Uterus (tissue), 4 donors: ENCODE data around the gene ROPN1B. TPM values are rescaled to one million over a fixed set of nuclear protein-coding genes. Genes with fewer than 3 reads are reported as not detected.

ENCODE experiments used
- DNase-seq, 2 donors: peaks; one replicate each; pipeline ENCODE4 v3.0.0-alpha.2; 2019 to 2020
- H3K27ac ChIP-seq, 2 donors: fragments of 200-600 bp; sonication (generic); 1 replicate in 1 of 2; 2 replicates in 1 of 2; pipeline ENCODE4 v1.5.1; 2016 to 2018
- H3K27me3 ChIP-seq, 2 donors: fragments of 200-600 bp; sonication (generic); one replicate each; pipeline ENCODE4 v1.5.1; 2018 to 2019; ENCODE audit warnings: control low read depth in 1 of 2
- H3K36me3 ChIP-seq, 2 donors: fragments of 200-600 bp; sonication (generic); one replicate each; pipeline ENCODE4 v1.5.1; 2019; ENCODE audit warnings: control low read depth in 1 of 2
- H3K4me1 ChIP-seq, 2 donors: fragments of 200-600 bp; sonication (generic); one replicate each; pipeline ENCODE4 v1.5.1; 2018 to 2019; ENCODE audit warnings: control low read depth in 1 of 2
- H3K4me3 ChIP-seq, 2 donors: fragments of 200-600 bp; sonication (generic); 1 replicate in 1 of 2; 2 replicates in 1 of 2; pipeline ENCODE4 v1.5.1; 2018 to 2019; ENCODE audit warnings: mild to moderate bottlenecking in 1 of 2
- H3K9me3 ChIP-seq, 2 donors: fragments of 200-600 bp; sonication (generic); one replicate each; pipeline ENCODE4 v1.5.1; 2019; ENCODE audit warnings: control low read depth in 1 of 2
- POLR2A ChIP-seq, 2 donors: fragments of 450-650 bp; IDR thresholded peaks; one replicate each; pipeline ENCODE4 v1.6.1; 2016; ENCODE audit warnings: antibody characterized with exemption in 2 of 2, mild to moderate bottlenecking in 1 of 2, moderate library complexity in 1 of 2
- intact Hi-C: fragments of 100-400 bp; cut with DNase I; formaldehyde crosslinking; loops from one replicate; pipeline ENCODE4 v1.15.1; 2023; ENCODE audit warnings: low total_unique reads
- total RNA-seq, 4 donors: library from RNA; depleted of rRNA in 3 of 4; stranded (reverse); fragments of >200 nt in 3 of 4; gene quantifications; one replicate each; pipeline versions ENCODE4 v1.1.0 to v1.2.4, GENCODE V29; 2014 to 2023
- TF ChIP-seq, protein P1 (sequence below), 4 experiments: fragments of 200-600 bp in 2 of 4; fragments of 450-650 bp in 2 of 4; sonication (generic) in 2 of 4; IDR thresholded peaks; one replicate each; pipeline ENCODE4 v1.5.1; 2016 to 2019; ENCODE audit warnings: antibody characterized with exemption in 4 of 4, mild to moderate bottlenecking in 2 of 4, moderate library complexity in 1 of 4
- donor health status: DM: yes; HTN: yes; CAD: no.

ROPN1B gene
- total RNA-seq, 4 donors from 2014 or later = 0.70 TPM; not detected in 3

DNA sequence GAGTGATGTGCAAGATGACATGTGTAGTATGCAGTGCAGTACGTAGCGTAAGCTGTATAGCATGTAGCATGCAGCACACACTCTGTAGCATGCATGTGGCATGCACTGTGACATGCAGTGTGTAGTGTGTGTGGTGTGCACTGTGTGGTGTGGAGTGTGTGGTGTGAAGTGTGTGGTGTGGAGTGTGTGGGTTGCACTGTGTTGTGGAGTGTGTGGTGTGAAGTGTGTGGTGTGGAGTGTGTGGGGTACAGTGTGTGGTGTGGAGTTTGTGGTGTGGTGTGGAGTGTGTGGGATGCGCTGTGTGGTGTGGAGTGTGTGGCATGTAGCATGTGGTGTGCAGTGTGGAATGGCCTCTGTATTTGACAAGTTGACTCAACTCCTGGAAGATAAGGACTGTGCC is 39.2 kb downstream of the ROPN1B start:
- H3K27me3 ChIP-seq = no peaks in the 10 kb centered on the region
- no peaks in the 10 kb centered on the region for H3K4me1 ChIP-seq
- no peak for TF ChIP-seq POLR2A (IDR thresholded peaks at IDR 0.05)
- TF ChIP-seq, protein P1, sequence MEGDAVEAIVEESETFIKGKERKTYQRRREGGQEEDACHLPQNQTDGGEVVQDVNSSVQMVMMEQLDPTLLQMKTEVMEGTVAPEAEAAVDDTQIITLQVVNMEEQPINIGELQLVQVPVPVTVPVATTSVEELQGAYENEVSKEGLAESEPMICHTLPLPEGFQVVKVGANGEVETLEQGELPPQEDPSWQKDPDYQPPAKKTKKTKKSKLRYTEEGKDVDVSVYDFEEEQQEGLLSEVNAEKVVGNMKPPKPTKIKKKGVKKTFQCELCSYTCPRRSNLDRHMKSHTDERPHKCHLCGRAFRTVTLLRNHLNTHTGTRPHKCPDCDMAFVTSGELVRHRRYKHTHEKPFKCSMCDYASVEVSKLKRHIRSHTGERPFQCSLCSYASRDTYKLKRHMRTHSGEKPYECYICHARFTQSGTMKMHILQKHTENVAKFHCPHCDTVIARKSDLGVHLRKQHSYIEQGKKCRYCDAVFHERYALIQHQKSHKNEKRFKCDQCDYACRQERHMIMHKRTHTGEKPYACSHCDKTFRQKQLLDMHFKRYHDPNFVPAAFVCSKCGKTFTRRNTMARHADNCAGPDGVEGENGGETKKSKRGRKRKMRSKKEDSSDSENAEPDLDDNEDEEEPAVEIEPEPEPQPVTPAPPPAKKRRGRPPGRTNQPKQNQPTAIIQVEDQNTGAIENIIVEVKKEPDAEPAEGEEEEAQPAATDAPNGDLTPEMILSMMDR (IDR thresholded peaks at IDR 0.05) = no peak
- H3K9me3 ChIP-seq = no peaks in the 10 kb centered on the region
- intact Hi-C loops = no loop called here
- no peak overlapping the region for H3K4me3 ChIP-seq
- DNase-seq = no peak
- no peaks in the 10 kb centered on the region for H3K36me3 ChIP-seq
- no peak overlapping the region for H3K27ac ChIP-seq

- Histone ChIP-seq H3K4me3 (no peak overlapping the region), H3K27me3 (no peaks in the 10 kb centered on the region), H3K4me1 (no peaks in the 10 kb centered on the region), H3K27ac (no peak overlapping the region), H3K9me3 (no peaks in the 10 kb centered on the region), H3K36me3 (no peaks in the 10 kb centered on the region)
- TF ChIP-seq, protein P1 (IDR thresholded peaks at IDR 0.05) = no peak
- TF ChIP-seq POLR2A (IDR thresholded peaks at IDR 0.05) = no peak
- intact Hi-C loops = no loop called here
- no peak for DNase-seq
These were observed 40.2 kb downstream of the ROPN1B start for GRCh38 chr3:126009181-126009580.

DNA sequence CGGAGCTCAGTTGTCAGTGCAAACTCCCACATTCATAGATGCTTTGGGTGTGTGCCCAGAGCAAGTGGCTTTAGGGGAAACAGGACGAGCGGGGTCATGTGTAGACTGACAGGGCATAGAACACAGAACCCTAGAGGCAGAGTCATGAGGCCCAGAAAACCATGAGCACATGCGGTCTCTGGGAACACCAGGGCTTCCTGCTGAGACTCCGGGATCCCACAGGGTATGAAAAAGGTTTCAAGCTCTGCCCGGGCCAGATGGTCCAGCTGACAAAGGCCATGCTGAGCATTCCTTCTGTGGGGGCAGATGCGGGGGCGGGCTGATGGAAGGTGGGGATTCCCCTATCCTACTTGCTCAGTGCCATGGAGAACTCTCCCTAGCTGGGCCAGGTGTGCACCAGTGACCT is 44.8 kb downstream of the ROPN1B start:
- no peaks in the 10 kb centered on the region for H3K27me3 ChIP-seq
- no peaks in the 10 kb centered on the region for H3K36me3 ChIP-seq
- no peak overlapping the region for H3K27ac ChIP-seq
- H3K4me3 ChIP-seq = no peak overlapping the region
- no peak for DNase-seq
- TF ChIP-seq POLR2A (IDR thresholded peaks at IDR 0.05) = no peak
- TF ChIP-seq, protein P1 (IDR thresholded peaks at IDR 0.05) = no peak
- no peaks in the 10 kb centered on the region for H3K9me3 ChIP-seq
- intact Hi-C loops = no loop called here
- no peaks in the 10 kb centered on the region for H3K4me1 ChIP-seq

GRCh38 chr3:126014252-126014651 is 45.3 kb downstream of the ROPN1B start:
- intact Hi-C loops = no loop called here
- H3K36me3 ChIP-seq = no peaks in the 10 kb centered on the region
- TF ChIP-seq POLR2A (IDR thresholded peaks at IDR 0.05) = no peak
- TF ChIP-seq, protein P1 (IDR thresholded peaks at IDR 0.05) = peak in 1 of 4 experiments; percentile 13

GRCh38 chr3:126015075-126015474 is 46.1 kb downstream of the ROPN1B start:
- intact Hi-C loops = no loop called here
- Histone ChIP-seq H3K4me3 (no peak overlapping the region), H3K27me3 (no peaks in the 10 kb centered on the region), H3K36me3 (no peaks in the 10 kb centered on the region), H3K9me3 (no peaks in the 10 kb centered on the region), H3K4me1 (no peaks in the 10 kb centered on the region), H3K27ac (peak overlapping the region; percentile 20 to 70)
- TF ChIP-seq, protein P1 (IDR thresholded peaks at IDR 0.05) = no peak
- no peak for TF ChIP-seq POLR2A (IDR thresholded peaks at IDR 0.05)
- no peak for DNase-seq

More at GRCh38 chr3:126014252-126014651, 45.3 kb downstream of the ROPN1B start:
- peak; percentile 33 to 68 for DNase-seq
- Histone ChIP-seq H3K4me1 (no peaks in the 10 kb centered on the region), H3K9me3 (no peaks in the 10 kb centered on the region), H3K4me3 (no peak overlapping the region), H3K27ac (peak overlapping the region; percentile 20 to 70), H3K27me3 (no peaks in the 10 kb centered on the region)
